Measurements from ENCODE around the gene TMEM132C. TPM values are rescaled to one million over a fixed set of nuclear protein-coding genes. Genes with fewer than 3 reads are reported as not detected.

TMEM132C gene
- total and polyA plus RNA-seq, 2 of the 8 experiments (the other 6 are each of a cell fraction or from before 2014, with no cell fraction given) = 0.23 to 0.76 TPM

DNA sequence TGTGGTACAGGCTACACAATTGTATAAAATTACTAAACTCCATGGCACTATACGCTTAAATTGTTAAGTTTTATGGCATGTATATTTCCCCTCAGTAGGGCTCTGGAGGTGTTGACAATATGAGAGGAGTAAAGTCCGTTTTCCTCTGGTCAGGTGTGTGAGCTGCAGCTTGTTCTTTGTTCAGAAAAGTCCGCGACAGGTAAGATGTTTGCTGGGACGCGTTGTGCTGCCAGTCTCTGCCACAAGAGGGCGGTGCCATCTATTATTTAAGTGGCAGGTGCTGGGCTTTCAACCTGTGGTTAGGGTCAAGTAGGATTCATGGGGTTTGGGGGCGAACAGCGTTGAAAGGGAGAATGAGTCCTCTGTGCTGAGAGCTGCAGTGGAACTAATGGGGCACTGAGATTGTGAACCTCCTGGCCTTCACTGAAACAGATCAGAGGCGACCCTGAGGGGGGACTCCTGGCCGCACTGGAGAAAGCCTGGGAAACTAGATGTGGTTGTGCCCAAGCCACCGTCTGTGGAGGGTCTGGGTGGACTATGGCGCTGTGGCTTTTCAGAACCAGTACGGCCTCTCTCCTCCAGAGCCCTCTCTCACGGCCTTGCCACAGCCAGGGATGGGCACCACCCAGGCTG is 377.8 kb downstream of the TMEM132C start:
- 46% methylated on average over 13 of the region's 15 CpGs; no CpG with 5 or more reads in 1 of the 2 experiments for WGBS, 2 experiments (ENCODE audit: extremely low coverage in 1 of 2, insufficient coverage in 1 of 2, insufficient read length in 1 of 2, insufficient replicate concordance in 2 of 2, low coverage in 1 of 2, low lambda C conversion rate in 2 of 2, missing lambda C conversion rate in 1 of 2)
- Histone ChIP-seq H2BK12ac (ENCODE audit: low read depth, low read length) (no peak overlapping the region), H4K91ac (replicated peaks; ENCODE audit: insufficient read length, low read length) (no peak overlapping the region), H2BK20ac (ENCODE audit: low read length) (no peak overlapping the region), H3K4me2 (ENCODE audit: insufficient read depth in 1 of 2, low read depth in 2 of 2, low read length in 2 of 2) (no peak overlapping the region), H2BK5ac (ENCODE audit: low read depth, low read length) (no peak overlapping the region), H4K5ac (ENCODE audit: insufficient read length, low read depth, low read length) (no peak overlapping the region), H3K9ac (replicated peaks in 1 of 4; ENCODE audit: extremely low read depth in 1 of 4, low read depth in 3 of 4, low read length in 3 of 4) (no peak overlapping the region), H3K4me1 (replicated peaks in 1 of 4; ENCODE audit: control insufficient read depth in 3 of 4, insufficient read depth in 4 of 4, low read length in 3 of 4) (no peaks in the 10 kb centered on the region), H3K9me3 (ENCODE audit: insufficient read depth in 2 of 2, low read depth in 1 of 2, low read length in 1 of 2) (no peaks in the 10 kb centered on the region), H3K4ac (replicated peaks; ENCODE audit: insufficient read length, low read depth, low read length) (no peak overlapping the region), H3K79me2 (ENCODE audit: control insufficient read depth in 1 of 2, insufficient read depth in 2 of 2, low read length in 2 of 2) (no peaks in the 10 kb centered on the region), H3K4me3 (ENCODE audit: extremely low read depth in 1 of 4, insufficient read depth in 2 of 4, low read depth in 3 of 4, low read length in 4 of 4) (no peak overlapping the region), H2AK5ac (ENCODE audit: low read depth, low read length) (no peak overlapping the region), H3K27me3 (replicated peaks in 1 of 4; ENCODE audit: control insufficient read depth in 3 of 4, extremely low read depth in 1 of 4, insufficient read depth in 3 of 4, low read length in 3 of 4) (no peaks in the 10 kb centered on the region), H2BK120ac (replicated peaks; ENCODE audit: low read depth, low read length) (no peak overlapping the region), H4K8ac (ENCODE audit: extremely low read depth, insufficient read depth, low read length) (no peak overlapping the region), H3K27ac (ENCODE audit: low read depth, low read length) (no peak overlapping the region), H3K56ac (replicated peaks; ENCODE audit: insufficient read length, low read depth, low read length) (no peak overlapping the region), H3K23ac (ENCODE audit: insufficient read length) (no peak overlapping the region), H3K18ac (ENCODE audit: extremely low read depth, low read length) (no peak overlapping the region), H2BK15ac (ENCODE audit: low read length) (no peak overlapping the region), H2AFZ (ENCODE audit: low read length) (no peak overlapping the region), H4K20me1 (replicated peaks in 1 of 2; ENCODE audit: control insufficient read depth in 1 of 2, insufficient read depth in 2 of 2, low read length in 2 of 2) (no peaks in the 10 kb centered on the region), H3K36me3 (ENCODE audit: control insufficient read depth in 2 of 4, insufficient read depth in 4 of 4, low read length in 3 of 4) (no peaks in the 10 kb centered on the region), H3K14ac (ENCODE audit: insufficient read length) (no peak overlapping the region), H3K23me2 (ENCODE audit: low read depth, low read length) (no peaks in the 10 kb centered on the region), H3K79me1 (ENCODE audit: low read depth, low read length) (no peaks in the 10 kb centered on the region)
- POLR2A ChIA-PET (ENCODE audit: partially characterized antibody) = no interaction called here
- FAIRE-seq (peak; percentile 84), DNase-seq (ENCODE audit: low read depth in 1 of 2, low spot score in 2 of 2) (peak; percentile 34 to 93)
- CTCF ChIA-PET (ENCODE audit: partially characterized antibody) = interaction anchor here (0.6 to 3.5 kb wide), 33 partner anchors 9 to 386 kb away, joined by 3 to 25 read pairs (median 3); no protein-coding TSS in a partner anchor
- TF ChIP-seq SAP30 (IDR thresholded peaks at IDR 0.05; ENCODE audit: insufficient read depth, insufficient replicate concordance, low read length) = no peak
- TF ChIP-seq EZH2 (IDR thresholded peaks at IDR 0.05; ENCODE audit: low read depth, low read length, severe bottlenecking) = no peak
- TF ChIP-seq CREB1 (IDR thresholded peaks at IDR 0.05) = 0 out of 2 replicates have a peak, but pooled peaks have one; percentile 37
- no peak for TF ChIP-seq GABPA (IDR thresholded peaks at IDR 0.05; ENCODE audit: borderline replicate concordance, insufficient read depth, low read length)
- TF ChIP-seq CEBPB (IDR thresholded peaks at IDR 0.05; ENCODE audit: low read depth, low read length) = no peak
- TF ChIP-seq POLR2AphosphoS5 (IDR thresholded peaks at IDR 0.05; ENCODE audit: low read depth, low read length) = no peak
- TF ChIP-seq TCF12 (IDR thresholded peaks at IDR 0.05; ENCODE audit: low read depth, low read length) = no peak
- TF ChIP-seq BRCA1 (IDR thresholded peaks at IDR 0.05; ENCODE audit: low read depth, low read length) = no peak
- no peak for TF ChIP-seq NANOG (IDR thresholded peaks at IDR 0.05; ENCODE audit: insufficient read depth, low read depth, low read length, poor library complexity, severe bottlenecking)
- TF ChIP-seq SP4 (IDR thresholded peaks at IDR 0.05; ENCODE audit: low read length) = no peak
- TF ChIP-seq KDM5A (IDR thresholded peaks at IDR 0.05; ENCODE audit: low read length) = no peak
- TF ChIP-seq, protein P1, sequence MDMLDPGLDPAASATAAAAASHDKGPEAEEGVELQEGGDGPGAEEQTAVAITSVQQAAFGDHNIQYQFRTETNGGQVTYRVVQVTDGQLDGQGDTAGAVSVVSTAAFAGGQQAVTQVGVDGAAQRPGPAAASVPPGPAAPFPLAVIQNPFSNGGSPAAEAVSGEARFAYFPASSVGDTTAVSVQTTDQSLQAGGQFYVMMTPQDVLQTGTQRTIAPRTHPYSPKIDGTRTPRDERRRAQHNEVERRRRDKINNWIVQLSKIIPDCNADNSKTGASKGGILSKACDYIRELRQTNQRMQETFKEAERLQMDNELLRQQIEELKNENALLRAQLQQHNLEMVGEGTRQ (IDR thresholded peaks at IDR 0.05; ENCODE audit: low read length) = no peak
